Osteoblast (primary cell): Measurements from ENCODE around the gene GAREM1. TPM values are rescaled to one million over a fixed set of nuclear protein-coding genes. Genes with fewer than 3 reads are reported as not detected.
A peak's percentile ranks its signal among the peaks of the same experiment; 100 is the strongest.

ENCODE experiments used
- DNase-seq: peaks from one replicate; pipeline ENCODE4 v3.0.0; 2011; ENCODE audit warnings: low spot score, mixed read lengths; ENCODE audit not compliant: insufficient read length; ENCODE audit errors: missing footprints
- H2AFZ ChIP-seq: 2 replicates; pipeline ENCODE4 v1.6.0; 2011; ENCODE audit warnings: mild to moderate bottlenecking, low read length
- H3K27ac ChIP-seq: 2 replicates; pipeline ENCODE4 v1.5.1; 2011; ENCODE audit warnings: mild to moderate bottlenecking, low read depth, low read length, moderate library complexity
- H3K27me3 ChIP-seq: 2 replicates; pipeline ENCODE4 v1.6.0; 2012; ENCODE audit warnings: mild to moderate bottlenecking, control low read depth, inconsistent platforms, low read length, moderate library complexity; ENCODE audit not compliant: insufficient read depth
- H3K36me3 ChIP-seq: 2 replicates; pipeline ENCODE4 v1.5.1; 2011; ENCODE audit warnings: mild to moderate bottlenecking, low read length, control low read depth, moderate library complexity; ENCODE audit not compliant: insufficient read depth
- H3K4me1 ChIP-seq: 2 replicates; pipeline ENCODE4 v1.5.1; 2011; ENCODE audit warnings: mild to moderate bottlenecking, low read length, control low read depth, moderate library complexity; ENCODE audit not compliant: insufficient read depth
- H3K4me2 ChIP-seq: 2 replicates; pipeline ENCODE4 v1.6.0; 2011; ENCODE audit warnings: mild to moderate bottlenecking, low read length; ENCODE audit not compliant: insufficient read depth
- H3K4me3 ChIP-seq: fragments of 200-600 bp; sonication (generic); 3 replicates; pipeline ENCODE4 v1.5.1; 2012; ENCODE audit warnings: mild to moderate bottlenecking, low read length, inconsistent platforms; ENCODE audit not compliant: insufficient read depth
- H3K79me2 ChIP-seq: 2 replicates; pipeline ENCODE4 v1.6.0; 2012; ENCODE audit warnings: mild to moderate bottlenecking, low read length, control low read depth, inconsistent platforms; ENCODE audit not compliant: insufficient read depth
- H3K9me3 ChIP-seq: 2 replicates; pipeline ENCODE4 v1.5.1; 2011; ENCODE audit warnings: low read depth, low read length, control low read depth
- H4K20me1 ChIP-seq: 2 replicates; pipeline ENCODE4 v1.6.0; 2012; ENCODE audit warnings: mild to moderate bottlenecking, low read length, control low read depth; ENCODE audit not compliant: insufficient read depth
- CTCF ChIP-seq: IDR thresholded peaks from 2 replicates; pipeline ENCODE4 v1.5.1; 2011; ENCODE audit warnings: mild to moderate bottlenecking, low read depth, low read length, moderate library complexity; ENCODE audit errors: extremely low read depth
- total RNA-seq: library from RNA; depleted of rRNA; stranded (reverse); fragments of >200 nt; gene quantifications from 2 replicates; pipeline ENCODE4 v1.2.3, GENCODE V29; 2012

Gene GAREM1
- total RNA-seq, 1 donor, result 3.6 TPM

GRCh38 chr18:32360682-32361345 is 109.9 kb downstream of the GAREM1 start:
- DNase-seq, result no peak
- Histone ChIP-seq H3K27me3 (no peaks in the 10 kb centered on the region), H3K4me1 (peaks cover under 1% of the 10 kb centered on the region), H3K4me3 (no peak overlapping the region), H3K9me3 (no peaks in the 10 kb centered on the region), H3K4me2 (no peak overlapping the region), H3K36me3 (no peaks in the 10 kb centered on the region), H4K20me1 (no peaks in the 10 kb centered on the region), H3K27ac (no peak overlapping the region), H2AFZ (no peak overlapping the region), H3K79me2 (no peaks in the 10 kb centered on the region)
- no peak for TF ChIP-seq CTCF

GRCh38 chr18:32358529-32358928 is 112.2 kb downstream of the GAREM1 start:
- H3K4me2 ChIP-seq, result no peak overlapping the region
- TF ChIP-seq CTCF, result no peak
- H3K4me3 ChIP-seq, result no peak overlapping the region
- H3K79me2 ChIP-seq, result no peaks in the 10 kb centered on the region
- no peak for DNase-seq
- H3K9me3 ChIP-seq, result no peaks in the 10 kb centered on the region
- H3K4me1 ChIP-seq, result peaks cover 3% of the 10 kb centered on the region
- no peaks in the 10 kb centered on the region for H4K20me1 ChIP-seq
- no peaks in the 10 kb centered on the region for H3K27me3 ChIP-seq
- H3K27ac ChIP-seq, result no peak overlapping the region
- no peaks in the 10 kb centered on the region for H3K36me3 ChIP-seq
- no peak overlapping the region for H2AFZ ChIP-seq

GRCh38 chr18:32358075-32358474 is 112.6 kb downstream of the GAREM1 start:
- Histone ChIP-seq H3K4me3 (no peak overlapping the region), H2AFZ (no peak overlapping the region), H3K9me3 (no peaks in the 10 kb centered on the region), H3K27ac (no peak overlapping the region), H3K27me3 (no peaks in the 10 kb centered on the region), H3K4me2 (no peak overlapping the region), H4K20me1 (no peaks in the 10 kb centered on the region), H3K4me1 (peaks cover 3% of the 10 kb centered on the region), H3K36me3 (no peaks in the 10 kb centered on the region), H3K79me2 (no peaks in the 10 kb centered on the region)
- no peak for TF ChIP-seq CTCF
- no peak for DNase-seq

GRCh38 chr18:32355896-32356295 is 114.8 kb downstream of the GAREM1 start:
- no peaks in the 10 kb centered on the region for H3K79me2 ChIP-seq
- no peaks in the 10 kb centered on the region for H3K36me3 ChIP-seq
- no peak overlapping the region for H3K4me2 ChIP-seq
- peak; percentile 76 for DNase-seq
- H3K4me1 ChIP-seq, result peaks cover 4% of the 10 kb centered on the region
- no peak overlapping the region for H3K27ac ChIP-seq
- no peak overlapping the region for H2AFZ ChIP-seq
- H4K20me1 ChIP-seq, result no peaks in the 10 kb centered on the region
- H3K27me3 ChIP-seq, result no peaks in the 10 kb centered on the region
- no peaks in the 10 kb centered on the region for H3K9me3 ChIP-seq
- TF ChIP-seq CTCF, result no peak
- no peak overlapping the region for H3K4me3 ChIP-seq
